ENCODE measurements around the gene RPL21.
A peak's percentile ranks its signal among the peaks of the same experiment; 100 is the strongest.
"Not testable (repeated sequence)": the region's sequence is repeated elsewhere in the genome, so short reads cannot be mapped to it uniquely, and the experiment has no call there.

The RPL21 gene

DNA sequence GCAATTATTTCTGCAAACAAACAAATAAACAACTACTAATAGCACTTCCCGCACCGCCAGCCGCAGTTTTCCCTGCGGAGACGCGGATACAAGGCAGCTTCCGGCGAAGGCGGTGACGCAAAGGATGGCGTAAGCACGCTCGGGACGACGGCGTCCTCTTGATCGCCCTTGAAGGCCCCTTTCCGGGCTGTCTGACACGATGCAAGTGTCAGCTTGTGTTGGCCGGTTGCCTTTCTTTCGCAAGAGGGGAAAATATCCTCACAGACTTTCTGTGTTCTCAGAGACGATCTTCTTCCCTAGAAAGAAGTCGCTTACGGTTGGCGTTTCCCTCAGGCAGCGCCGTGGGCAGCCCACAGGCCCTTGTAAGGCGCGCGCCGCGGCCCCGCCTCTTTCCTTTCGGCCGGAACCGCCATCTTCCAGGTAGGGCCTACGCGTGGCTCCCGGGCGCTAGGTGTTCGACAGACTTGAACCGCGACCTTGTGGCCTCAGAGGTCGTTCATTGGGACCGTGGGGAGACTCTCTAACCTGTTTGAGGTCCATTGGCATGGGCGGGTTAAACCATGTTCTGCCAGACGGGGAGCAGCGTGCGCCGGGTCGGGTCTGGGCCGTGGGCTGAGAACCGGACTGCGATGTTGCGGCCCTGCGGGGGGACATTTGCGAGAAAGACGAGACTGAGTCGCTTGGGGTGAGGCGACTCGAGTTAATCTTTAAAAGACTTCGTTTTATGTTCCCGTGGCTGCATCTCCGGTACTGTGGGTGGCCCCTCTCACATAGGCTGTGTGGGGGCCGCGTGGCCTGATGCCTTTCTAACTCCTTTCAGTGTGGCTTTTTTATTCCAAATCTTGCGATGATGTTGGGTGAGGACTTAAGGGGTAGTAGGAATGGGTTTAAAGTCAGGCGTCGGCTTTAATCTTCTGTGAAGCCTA lies at the start of gene RPL21:
RPL21 (plus strand) TSS at position 393 of the 926 bp plus-strand sequence. CDS start 2,219 bp downstream, outside the sequence.
- peak; percentile 82 to 91 (median 83) for DNase-seq (ENCODE audit: low read depth in 4 of 4, low spot score in 1 of 4)

DNA sequence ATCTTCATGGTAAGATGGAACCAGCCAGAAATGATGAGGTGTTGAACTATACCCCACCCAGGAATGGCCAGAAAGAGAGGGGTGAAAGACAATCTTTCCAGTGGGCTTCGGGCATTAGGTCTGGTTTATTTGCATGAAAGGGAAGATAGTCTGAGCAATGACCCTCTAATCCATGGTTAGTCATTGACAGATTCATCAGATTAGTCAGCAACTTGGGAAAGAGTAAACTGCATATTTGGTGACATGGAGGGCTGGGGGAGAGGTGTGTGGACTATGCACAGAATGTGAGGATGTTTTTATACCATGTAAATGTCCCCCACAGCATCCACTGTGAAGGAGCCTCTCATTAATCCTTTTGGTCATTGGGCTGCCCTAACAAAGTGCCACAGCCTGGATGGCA lies 49.7 kb upstream of the RPL21 start:
- DNase-seq (ENCODE audit: low read depth in 4 of 4, low spot score in 1 of 4): no peak

GRCh38 chr13:27203186-27203585 lies 48.2 kb upstream of the RPL21 start:
- DNase-seq (ENCODE audit: low read depth in 4 of 4, low spot score in 1 of 4): no peak

DNA sequence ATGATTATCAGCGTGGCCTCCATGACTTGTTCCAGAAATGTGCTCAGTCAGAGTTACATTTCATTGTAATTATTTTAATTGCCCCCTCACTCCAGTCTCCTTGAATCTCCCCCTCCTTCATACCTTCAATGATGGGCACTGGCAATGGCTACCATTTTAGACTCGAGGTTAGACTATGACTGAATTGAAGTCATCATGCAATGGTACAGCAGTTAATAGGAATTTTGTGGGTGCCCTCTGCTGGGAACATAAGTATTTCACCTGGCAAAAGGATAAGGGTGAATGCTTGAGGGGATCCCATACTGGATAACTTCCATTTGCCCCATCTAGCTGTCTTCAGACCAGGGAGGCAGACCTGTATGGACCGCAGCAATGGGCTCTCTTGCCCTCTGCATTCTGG lies 47.5 kb upstream of the RPL21 start:
- no peak for DNase-seq (ENCODE audit: low read depth in 4 of 4, low spot score in 1 of 4)

DNA sequence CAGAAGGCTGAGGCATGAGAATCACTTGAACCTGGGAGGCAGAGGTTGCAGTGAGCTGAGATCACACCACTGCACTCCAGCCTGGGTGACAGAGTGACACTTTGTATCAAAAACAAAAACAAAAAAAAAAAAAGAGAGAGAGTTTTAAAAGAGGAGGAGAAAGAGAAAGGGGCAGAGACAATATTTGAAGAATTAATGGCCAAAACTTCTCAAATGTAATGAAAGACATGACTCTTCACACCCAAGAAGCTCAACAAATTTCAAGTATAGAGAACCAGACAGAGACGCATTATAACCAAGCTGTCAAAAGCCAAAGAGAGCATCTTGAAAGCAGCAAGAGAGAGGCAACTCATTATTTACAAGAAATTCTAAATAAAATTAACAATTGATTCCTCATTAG lies 42.8 kb upstream of the RPL21 start:
- no peak for DNase-seq (ENCODE audit: low read depth in 4 of 4, low spot score in 1 of 4)

DNA sequence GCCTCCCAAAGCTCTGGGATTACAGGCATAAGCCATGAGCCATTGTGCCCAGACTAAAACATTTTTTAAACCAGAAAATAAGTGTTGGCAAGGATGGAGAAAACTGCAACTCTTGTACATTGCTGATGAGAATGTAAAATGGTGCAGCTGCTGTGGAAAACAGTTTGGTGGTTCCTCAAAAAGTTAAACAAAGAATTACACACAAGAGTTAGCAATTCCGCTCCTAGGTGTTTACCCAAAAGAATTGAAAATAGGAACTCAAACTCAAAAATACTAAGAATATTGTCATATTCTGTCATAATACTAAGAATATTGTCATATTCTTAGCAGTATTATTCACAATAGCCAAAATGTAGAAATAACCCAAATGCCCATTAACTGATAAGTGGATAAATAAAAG lies 40.1 kb upstream of the RPL21 start:
- DNase-seq (ENCODE audit: low read depth in 4 of 4, low spot score in 1 of 4): no peak

DNA sequence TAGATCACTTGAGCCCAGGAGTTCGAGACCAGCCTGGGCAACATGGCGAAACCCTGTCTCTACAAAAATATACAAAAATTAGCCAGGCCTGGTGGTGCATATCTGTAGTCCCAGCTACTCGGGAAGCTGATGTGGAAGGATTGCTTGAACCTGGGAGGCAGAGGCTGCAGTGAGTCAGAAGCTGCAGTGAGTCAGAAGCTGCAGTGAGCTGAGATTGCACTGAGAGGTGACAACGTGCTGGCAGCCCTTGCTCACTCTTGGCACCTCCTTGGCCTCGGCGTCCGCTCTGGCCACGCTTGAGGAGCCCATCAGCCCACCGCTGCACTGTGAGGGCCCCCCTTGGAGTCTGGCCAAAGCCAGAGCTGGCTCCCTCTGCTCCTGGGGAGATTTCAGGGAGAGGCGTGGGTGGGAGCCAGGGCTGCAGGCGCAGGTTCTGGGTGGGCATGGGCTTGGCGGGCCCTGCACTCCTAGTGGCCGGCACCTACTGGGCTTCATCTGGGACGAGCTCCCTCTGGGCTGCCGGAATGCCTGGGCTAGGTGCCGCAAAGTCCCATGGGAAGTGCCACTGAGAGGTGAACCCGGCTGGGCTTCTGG lies 39.5 kb upstream of the RPL21 start:
- no peak for DNase-seq (ENCODE audit: low read depth in 4 of 4, low spot score in 1 of 4)

DNA sequence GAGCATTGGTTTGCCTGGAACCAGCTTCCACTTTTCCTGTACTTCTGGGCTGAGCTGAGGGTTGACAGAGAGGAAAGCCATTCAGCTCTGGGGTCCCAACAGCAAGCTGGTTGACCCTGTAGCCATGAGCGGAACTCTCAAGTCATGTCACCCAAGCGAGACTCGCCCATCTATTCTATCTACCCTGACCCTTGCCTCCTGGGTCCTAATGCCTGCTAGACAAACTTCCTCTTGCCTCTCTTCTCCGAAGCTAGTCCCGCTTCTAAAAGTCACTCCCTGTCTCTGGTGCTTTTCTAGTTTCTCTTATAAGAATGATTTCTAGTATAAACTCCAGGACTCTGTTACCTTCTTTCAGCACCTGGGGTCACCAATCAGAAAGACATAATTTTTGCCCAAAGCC lies 38.0 kb upstream of the RPL21 start:
- DNase-seq (ENCODE audit: low read depth in 4 of 4, low spot score in 1 of 4): not testable (repeated sequence)

GRCh38 chr13:27217791-27218190 lies 33.6 kb upstream of the RPL21 start:
- DNase-seq (ENCODE audit: low read depth in 4 of 4, low spot score in 1 of 4): not testable (repeated sequence)

GRCh38 chr13:27218861-27219260 lies 32.5 kb upstream of the RPL21 start:
- DNase-seq (ENCODE audit: low read depth in 4 of 4, low spot score in 1 of 4): not testable (repeated sequence)

GRCh38 chr13:27219611-27220010 lies 31.7 kb upstream of the RPL21 start:
- DNase-seq (ENCODE audit: low read depth in 4 of 4, low spot score in 1 of 4): no peak

- DNase-seq (ENCODE audit: low read depth in 4 of 4, low spot score in 1 of 4): not testable (repeated sequence)
These were observed 29.3 kb upstream of the RPL21 start for GRCh38 chr13:27222100-27222499.

- DNase-seq (ENCODE audit: low read depth in 4 of 4, low spot score in 1 of 4): no peak
These were observed 24.4 kb upstream of the RPL21 start for GRCh38 chr13:27226991-27227390.

DNA sequence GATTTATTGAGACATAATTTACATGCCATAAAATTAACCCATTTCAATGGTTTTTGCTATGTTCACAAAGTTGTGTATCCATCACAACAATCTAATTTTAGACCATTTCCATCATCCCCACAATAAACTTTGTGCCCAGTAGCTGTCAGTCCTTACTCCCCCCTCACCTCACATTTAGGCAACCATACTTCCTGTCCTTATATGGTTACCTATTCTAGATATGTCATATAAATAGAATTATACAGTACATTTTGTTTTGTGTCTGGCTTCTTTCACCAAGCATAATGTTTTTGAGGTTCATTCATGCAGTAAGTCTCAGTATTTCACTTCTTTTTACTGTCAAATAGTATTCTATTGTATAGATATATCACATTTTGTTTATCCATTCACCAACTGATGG lies 23.2 kb upstream of the RPL21 start:
- DNase-seq (ENCODE audit: low read depth in 4 of 4, low spot score in 1 of 4): no peak

GRCh38 chr13:27229642-27230041 lies 21.7 kb upstream of the RPL21 start:
- no peak for DNase-seq (ENCODE audit: low read depth in 4 of 4, low spot score in 1 of 4)

DNA sequence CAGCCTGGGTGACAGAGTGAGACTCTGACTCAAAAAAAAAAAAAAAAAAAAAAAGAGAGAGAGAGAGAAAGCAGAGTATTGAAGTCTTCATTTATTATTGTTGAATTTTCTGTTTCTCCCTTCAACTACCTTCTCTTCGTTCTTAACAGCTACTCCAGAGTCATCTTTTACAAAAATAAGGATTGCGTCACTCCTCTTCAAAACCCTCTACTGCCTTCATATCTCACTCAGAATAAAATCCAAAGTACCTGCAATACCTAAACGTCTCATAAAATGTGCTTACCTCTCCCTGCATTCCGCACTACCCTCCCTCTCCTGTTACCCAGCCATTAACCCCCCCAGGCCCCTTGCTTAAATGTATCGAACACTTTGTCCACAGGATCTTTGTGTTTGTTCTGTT lies 17.4 kb upstream of the RPL21 start:
- DNase-seq (ENCODE audit: low read depth in 4 of 4, low spot score in 1 of 4): no peak

GRCh38 chr13:27236478-27236877 lies 14.9 kb upstream of the RPL21 start:
- DNase-seq (ENCODE audit: low read depth in 4 of 4, low spot score in 1 of 4): no peak

DNA sequence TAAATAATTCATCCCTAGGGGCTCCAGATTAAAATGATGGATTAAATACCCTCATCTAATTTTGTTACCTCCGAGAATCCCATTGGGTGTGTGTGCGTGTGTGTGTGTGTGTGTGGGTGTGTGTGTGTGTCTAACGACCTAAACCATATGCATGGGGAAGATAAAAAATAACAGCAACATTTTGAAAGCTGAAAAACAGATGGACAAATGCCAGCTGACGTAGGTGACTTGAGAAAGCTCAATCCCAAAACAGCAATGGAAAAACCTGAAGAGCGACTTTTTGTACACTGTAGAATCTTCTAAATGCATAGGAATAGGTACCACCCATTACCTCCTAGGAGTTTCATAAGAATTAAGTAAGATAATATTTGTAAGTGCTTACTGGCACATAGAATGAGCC lies 8.7 kb upstream of the RPL21 start:
- no peak for DNase-seq (ENCODE audit: low read depth in 4 of 4, low spot score in 1 of 4)

DNA sequence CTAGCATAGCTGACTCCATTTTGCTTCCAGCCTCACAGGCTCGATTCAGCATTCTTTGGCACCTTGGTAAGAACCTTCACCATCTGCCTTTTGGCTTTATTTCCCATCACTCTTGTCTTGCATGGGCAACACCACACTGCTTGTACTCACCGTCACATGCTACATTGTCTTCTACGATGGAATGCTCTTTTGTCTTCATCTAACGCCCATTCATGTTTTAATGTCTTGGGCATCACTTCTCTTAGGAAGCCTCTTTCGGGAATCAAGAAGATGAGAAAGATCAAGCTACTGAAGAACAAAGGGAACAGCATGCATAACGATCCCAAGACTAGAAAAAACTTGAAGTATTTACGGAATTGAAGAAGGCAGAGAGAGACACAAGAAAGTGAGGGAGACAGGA lies 5.7 kb upstream of the RPL21 start:
- no peak for DNase-seq (ENCODE audit: low read depth in 4 of 4, low spot score in 1 of 4)

DNA sequence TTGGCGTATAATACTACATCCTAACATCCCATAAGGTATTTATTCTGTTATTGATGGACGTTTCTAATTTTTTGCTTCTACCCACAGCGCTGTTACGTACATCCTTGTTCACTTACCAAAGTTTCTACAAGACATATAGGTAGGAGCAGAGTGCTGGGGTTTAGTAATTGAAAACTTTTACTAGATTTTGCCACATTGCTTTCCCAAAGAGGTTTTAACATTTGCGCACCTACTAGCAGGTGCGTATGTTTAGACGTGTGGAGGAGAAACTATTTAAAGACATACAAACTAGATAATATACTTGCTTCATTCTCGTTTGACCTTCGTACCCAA lies 559 bp upstream of the RPL21 start:
- no peak for DNase-seq (ENCODE audit: low read depth in 4 of 4, low spot score in 1 of 4)

GRCh38 chr13:27252467-27252866 lies 1.1 kb downstream of the RPL21 start:
- DNase-seq (ENCODE audit: low read depth in 4 of 4, low spot score in 1 of 4): no peak

DNA sequence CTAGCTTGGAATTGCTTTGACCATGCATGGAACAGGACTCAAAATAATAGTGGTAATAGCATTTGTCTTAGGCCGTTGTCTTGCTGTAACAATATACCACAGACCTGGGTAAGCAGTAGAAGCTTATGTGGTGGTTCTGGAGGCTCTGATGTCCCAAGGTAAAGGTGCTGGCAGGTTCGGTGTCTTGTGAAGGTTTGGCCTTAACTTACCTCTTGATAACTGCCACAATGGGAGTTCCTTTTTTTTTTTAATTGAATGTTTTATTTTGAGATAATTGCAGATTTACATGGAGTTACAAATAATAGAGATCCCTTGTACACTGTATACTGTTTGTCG lies 5.8 kb downstream of the RPL21 start:
- DNase-seq (ENCODE audit: low read depth in 4 of 4, low spot score in 1 of 4): no peak
